DMS53 (cell line): ENCODE results near the gene GALNTL6.
"Not testable (repeated sequence)": the region's sequence is repeated elsewhere in the genome, so short reads cannot be mapped to it uniquely, and the experiment has no call there.

Experiments
- DNase-seq: peaks from one replicate; lab custom pipeline; 2025; lab: John Stamatoyannopoulos, UW

GALNTL6 gene

DNA sequence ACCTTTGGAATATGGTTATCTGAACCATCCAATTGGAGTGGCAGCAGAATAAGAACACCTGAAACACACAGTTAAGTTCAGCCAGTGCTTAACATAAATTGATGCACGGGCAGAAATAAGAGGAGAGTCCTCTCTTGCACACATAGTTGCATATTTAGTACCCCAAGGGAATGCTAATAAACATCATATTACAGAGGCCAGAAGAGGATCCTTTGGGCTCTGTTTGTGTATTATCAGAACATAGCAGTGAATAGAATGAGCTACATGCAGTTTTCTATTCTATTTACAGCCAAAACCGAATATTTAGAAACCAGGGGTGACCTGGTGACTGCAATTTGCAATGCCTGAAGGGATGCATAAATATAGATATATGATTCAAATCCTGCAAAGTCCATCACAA is 1054.6 kb downstream of the GALNTL6 start:
- no peak for DNase-seq

DNA sequence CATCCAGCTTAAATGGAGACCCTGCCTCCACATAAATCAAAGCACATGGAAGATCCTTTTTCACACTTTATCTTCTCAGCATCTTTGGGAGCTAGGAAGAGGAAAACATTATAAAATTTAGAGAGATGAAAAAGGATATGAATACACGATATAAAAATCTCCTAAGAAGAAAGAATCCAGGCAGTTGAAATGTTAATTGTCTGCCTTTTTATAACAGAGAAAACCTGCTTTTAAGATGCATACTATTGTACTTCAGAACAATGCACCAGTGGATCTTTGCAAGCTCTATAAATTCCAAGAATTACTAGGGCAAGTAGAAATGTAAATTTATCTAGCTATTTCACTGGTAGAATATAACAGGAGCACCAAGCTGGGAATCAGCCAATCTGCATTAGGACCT is 1055.1 kb downstream of the GALNTL6 start:
- no peak for DNase-seq

DNA sequence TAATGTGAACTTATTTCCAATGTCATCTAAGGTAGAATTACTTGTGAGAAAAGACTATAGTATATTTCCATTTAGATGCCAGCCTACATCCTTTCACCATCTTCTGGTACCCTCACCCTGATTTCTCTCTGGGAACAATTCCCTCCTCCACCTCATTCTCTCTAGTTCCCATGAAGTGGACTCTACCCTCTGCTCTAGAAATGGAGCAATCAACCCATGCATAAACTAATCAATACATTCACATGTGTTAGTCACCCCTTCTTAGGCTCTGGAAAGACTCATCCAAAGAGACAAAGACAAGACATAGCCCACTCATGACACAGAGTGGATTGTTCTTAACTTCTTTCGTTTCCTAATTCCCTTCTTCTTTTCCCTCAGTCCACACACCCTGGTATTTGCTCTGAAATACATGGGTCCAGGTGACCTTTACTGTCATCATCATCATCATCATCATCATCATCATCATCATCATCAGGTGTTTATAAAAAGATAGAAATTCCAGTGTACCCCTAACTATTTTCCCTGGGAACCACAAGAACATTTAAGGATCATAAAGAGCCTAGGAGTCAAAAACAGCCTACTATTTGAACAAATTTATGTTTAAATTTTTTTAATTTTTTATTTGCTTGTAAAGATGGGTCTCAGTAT is 1056.5 kb downstream of the GALNTL6 start:
- DNase-seq, result no peak

GRCh38 chr4:172871381-172871780 is 1058.2 kb downstream of the GALNTL6 start:
- peak; percentile 20 for DNase-seq

DNA sequence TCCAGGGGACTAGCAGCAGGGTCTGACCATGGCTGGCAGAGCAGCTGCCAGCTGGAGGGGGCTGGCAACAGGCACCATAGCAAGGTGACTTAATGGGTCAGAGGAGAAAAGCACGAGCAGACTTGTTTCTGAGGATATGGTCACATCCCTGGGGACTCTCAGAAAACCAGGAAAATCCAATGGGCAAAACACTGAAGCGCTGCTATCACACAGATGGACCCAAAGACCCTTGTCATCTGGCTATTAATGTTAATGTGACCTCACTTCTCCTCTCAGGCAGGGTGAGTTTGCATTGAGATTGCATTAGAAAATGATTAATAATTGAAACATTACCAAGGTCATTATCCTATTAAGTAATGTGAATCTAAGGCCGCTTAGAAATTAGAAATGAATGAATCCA is 1061.7 kb downstream of the GALNTL6 start:
- no peak for DNase-seq

DNA sequence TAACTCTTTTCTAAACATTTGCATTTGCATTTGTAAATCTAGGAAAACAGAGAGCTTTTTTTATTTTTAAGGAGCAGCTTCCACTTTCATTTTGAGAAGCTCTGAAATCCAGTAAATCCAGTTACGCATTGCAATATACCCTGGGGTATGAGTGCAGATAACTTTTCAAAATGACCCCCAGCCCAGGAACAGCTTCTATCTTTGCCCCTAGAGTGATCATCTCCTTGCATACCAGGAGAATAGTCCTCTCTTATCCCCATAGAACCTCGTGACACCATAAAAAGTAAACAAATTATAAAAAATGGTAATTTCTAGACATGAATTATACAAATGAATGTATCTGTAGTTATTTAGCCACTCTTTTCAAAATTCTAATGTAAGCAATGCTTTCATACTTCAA is 1063.2 kb downstream of the GALNTL6 start:
- DNase-seq, result no peak

DNA sequence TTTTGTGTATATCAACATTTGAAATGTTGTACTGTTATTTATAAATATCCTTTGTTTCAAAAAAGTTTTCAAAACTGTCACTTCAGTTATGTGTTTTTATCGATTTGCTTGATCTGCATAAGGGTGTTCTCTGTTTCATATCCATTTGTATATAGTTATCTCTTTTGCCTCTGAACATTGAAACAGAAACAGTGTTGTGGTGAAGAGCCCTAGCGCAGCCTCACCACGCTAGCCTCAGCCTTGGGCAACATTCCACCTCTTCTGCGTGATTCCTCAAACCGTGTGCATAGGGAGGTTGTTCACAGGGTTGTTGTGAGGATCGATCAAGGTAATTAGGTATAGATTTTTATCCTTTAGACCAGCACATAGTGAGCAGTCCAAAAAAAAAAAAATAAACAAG is 1068.4 kb downstream of the GALNTL6 start:
- no peak for DNase-seq

- DNase-seq, result not testable (repeated sequence)
Measured at GRCh38 chr4:172887358-172887757, 1074.2 kb downstream of the GALNTL6 start.

DNA sequence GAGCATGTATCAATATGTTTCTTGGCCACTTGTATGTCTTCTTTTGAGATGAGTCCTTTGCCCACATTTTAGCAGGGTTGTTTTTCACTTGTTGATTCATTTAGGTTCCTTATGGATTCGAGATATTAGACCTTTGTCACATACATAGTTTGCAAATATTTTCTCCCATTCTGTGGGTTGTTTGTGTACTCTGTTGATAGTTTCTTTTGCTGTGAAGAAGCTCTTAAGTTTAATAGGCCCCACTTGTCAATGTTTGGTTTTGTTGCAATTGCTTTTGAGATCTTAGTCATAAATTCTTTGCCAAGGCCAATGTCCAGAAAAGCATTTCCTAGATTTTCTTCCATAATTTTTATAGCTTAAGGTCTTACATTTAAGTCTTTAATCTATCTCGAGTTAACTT is 1074.8 kb downstream of the GALNTL6 start:
- peak; percentile 2 for DNase-seq

DNA sequence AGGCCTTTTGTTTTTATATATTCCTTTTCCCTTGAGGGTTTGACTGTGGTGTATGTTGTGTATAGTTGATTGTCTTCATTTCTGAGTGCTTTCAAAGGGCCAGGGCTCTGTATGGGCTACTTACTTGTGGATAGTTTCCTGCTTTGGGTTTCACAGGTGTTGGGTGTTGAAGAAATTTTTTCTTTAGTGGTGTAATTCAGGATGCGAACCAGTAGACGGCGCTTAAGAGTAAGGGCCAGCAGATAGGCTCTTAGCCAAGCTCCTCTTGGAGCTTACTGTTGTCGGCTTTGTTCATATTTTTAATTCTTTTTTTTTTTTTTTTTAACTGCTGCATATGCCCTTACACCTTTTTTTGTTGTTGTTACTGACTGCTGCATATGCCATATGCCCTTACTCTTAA is 1079.1 kb downstream of the GALNTL6 start:
- DNase-seq, result peak; percentile 49

DNA sequence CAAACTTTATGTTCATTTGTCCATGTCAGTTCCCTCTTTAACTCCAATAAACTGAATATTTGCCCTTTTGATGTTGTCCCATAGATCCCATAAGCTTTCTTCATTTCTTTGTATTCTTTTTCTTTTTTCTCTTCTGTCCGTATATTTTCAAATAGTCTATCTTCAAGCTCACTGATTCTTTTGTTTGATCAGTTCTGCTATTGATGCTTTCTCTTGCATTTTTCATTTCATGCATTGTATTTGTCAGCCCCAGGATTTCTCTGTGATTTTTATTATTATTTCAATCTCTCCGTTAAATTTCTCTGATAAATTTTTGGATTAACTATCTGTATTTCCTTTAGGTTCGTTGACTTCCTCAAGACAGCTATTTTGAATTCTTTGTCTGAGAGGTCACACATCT is 1082.5 kb downstream of the GALNTL6 start:
- no peak for DNase-seq

DNA sequence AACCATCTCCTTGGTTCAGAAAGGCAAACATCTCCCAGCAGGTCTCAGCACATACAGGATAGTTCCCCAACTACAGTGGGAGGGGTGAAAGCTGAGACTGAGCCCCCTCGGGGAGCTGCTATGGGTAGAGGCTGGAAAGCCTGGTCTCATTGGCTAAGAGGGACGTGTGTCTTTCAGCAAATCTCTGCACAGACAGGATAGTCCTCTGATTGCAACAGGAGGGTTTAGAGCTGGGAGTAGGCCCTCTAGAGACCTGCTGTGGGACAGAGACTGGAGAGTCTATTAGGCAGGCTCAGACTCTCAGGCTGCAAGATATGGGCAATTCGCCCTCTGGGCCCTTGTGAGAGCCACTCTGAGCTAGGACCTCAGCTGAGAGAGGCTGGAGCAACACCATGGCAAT is 1083.8 kb downstream of the GALNTL6 start:
- no peak for DNase-seq

DNA sequence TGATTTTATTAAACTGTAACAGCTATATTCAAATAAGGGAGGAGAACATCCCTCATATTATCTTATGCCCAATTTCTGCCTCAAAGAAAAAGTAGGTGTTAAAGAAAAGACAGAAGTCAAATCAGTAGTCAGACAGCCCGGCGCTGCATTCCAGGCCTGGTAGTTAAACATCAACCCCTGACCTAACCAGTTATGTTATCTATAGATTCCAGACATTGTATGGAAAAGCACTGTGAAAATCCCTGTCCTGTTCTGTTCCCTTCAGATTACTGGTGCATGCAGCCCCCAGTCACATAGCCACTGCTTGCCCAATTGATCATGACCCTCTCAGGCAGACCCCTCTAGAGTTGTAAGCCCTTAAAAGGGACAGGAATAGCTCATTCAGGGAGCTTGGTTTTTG is 1085.5 kb downstream of the GALNTL6 start:
- peak; percentile 12 for DNase-seq

GRCh38 chr4:172899861-172900260 is 1086.7 kb downstream of the GALNTL6 start:
- no peak for DNase-seq

- no peak for DNase-seq
Measured at GRCh38 chr4:172900900-172901299, 1087.7 kb downstream of the GALNTL6 start.

- DNase-seq, result not testable (repeated sequence)
Measured at GRCh38 chr4:172912468-172912867, 1099.3 kb downstream of the GALNTL6 start.

DNA sequence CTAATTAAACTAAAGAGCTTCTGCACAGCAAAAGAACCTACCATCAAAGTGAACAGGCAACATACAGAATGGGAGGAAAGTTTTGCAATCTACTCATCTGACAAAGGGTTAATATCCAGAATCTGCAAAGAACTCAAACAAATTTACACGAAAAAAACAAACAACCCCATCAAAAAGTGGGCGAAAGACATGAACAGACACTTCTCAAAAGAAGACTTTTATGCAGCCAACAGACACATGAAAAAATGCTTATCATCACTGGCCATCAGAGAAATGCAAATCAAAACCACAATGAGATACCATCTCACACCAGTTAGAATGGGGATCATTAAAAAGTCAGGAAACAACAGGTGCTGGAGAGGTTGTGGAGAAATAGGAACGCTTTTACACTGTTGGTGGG is 1104.2 kb downstream of the GALNTL6 start:
- DNase-seq, result not testable (repeated sequence)

- DNase-seq, result no peak
Measured at GRCh38 chr4:172919269-172919668, 1106.1 kb downstream of the GALNTL6 start.

- peak; percentile 43 for DNase-seq
Measured at GRCh38 chr4:172927096-172927814, 1114.1 kb downstream of the GALNTL6 start.

- DNase-seq, result no peak
Measured at GRCh38 chr4:172928347-172928746, 1115.1 kb downstream of the GALNTL6 start.

DNA sequence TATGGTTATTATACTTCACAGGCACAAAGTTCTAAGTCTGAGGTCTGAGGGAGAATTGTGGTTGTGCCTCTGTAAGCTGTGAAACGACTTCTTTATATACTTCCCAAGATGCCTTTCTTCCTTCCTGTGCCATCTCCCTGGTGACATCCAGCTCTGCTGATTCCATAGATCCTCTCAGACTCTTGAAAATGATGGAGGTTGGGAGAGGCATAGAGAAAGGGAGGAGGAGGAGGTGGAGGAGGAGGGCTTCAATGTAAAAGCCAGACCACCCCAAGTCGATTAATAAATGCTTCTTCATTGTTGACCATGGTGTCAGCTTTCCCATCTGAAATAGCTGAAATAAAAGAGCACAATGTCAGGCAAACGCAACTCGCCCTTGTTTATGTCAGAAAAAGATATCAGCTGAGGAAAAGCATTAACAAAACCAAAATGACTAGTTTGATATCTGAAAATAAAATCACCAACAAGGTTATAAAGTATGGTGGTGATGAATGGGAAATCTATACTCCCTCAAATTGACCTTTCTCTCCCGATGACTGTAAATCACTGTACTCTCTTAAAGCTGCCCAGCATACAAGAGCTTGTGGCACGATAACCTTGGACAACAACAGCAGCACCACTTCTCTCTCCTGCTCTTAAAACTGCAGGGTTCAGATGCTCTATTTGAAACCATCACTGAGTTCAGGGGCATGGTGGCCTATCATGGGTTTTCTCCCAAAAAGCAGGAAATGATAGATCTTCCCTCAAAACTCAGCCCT is 1125.0 kb downstream of the GALNTL6 start:
- DNase-seq, result no peak

DNA sequence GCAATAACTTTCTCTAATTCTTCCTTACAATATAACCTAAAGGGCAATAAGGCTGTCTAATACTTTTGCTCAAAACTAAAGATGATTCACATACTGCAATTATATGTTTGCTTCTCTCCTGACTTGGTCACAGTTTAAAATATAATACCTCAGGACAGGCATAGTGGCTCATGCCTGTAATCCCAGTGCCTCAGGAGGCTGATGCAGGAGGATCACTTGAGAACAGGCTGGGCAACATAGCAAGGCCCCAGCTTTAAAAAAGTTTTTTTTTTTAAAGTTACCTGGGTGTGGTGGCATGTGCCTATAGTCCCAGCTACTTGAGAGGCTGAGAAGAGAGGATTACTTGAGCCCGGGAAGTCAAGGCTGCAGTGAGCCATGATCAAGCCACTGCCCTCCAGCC is 1125.7 kb downstream of the GALNTL6 start:
- DNase-seq, result no peak

GRCh38 chr4:172942840-172943239 is 1129.6 kb downstream of the GALNTL6 start:
- no peak for DNase-seq
